ENCODE data around the gene CLUH.

The CLUH gene

DNA sequence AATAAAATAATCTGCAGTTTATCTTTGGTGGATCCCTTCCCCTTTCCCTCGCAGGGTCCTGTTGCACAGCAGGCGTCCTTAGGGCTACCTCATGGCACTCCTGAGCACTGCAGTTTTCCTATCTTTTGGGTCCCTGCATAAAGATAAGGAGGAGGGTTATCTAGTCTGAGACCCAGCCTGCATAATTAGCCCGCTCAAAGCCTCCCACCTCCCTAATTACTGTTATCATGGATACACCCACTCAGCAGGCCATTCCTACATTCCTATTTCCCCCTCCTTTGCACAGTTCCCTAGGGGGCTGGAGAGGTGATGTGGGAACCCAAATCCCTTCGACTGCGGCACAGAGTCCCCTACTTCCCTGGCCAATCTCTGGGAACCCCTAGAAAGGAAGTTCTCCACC lies 5.1 kb upstream of the CLUH start:
- no peak for DNase-seq

DNA sequence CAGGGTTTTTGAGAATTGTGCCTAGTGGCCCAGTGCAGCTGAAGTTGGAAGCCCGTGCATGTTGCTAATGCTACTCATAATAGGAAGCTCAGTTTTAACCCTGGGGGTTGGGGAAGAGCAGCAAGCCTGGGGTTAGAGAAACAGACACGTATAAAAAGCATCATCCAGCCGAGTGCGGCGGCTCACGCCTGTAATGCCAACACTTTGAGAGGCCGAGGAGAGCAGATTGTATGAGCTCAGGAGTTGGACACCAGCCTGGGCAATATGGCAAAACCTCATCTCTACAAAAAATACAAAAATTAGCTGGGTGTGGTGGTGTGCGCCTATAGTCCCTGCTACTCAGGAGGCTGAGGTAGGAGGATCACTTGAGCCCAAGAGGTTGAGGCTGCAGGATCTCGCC lies 2.3 kb upstream of the CLUH start:
- no peak for DNase-seq

DNA sequence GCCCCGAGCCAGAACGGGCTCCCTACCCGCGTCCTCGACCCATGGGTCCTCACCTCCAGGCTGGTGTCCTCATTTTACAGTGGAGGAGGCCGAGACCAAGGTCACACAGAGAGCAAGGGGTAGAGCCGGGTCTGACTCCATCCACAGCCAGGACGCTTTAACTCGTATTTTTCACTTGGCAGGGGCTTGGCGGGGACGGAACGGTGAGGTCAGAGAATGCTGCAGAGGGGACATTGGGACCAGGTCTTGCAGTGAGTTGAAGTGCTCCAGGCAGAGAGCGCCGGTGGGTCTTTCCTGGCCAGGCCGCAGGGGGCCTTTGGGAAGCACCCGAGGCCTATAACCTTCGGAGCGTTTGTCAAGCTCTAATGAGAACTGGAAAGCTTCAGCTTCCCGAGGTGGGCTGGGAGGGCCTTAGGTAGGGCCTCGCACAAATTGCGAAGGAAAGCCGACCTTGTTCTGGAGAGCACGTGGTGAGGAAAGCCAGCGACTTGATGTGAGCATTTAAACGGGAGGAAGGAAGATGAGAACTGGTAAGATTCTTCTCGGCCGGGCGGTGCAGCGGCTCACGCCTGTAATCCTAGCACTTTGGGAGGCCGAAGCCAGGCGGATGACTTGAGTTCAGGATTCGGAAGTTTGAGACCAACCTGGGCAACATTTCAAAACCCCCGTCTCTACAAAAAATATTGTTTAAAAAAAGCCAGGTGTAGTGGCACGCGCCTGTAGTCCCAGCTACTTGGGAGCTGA lies 908 bp upstream of the CLUH start:
- DNase-seq, result no peak

GRCh38 chr17:2710803-2711607 lies 559 bp downstream of the CLUH start:
- DNase-seq, result no peak

DNA sequence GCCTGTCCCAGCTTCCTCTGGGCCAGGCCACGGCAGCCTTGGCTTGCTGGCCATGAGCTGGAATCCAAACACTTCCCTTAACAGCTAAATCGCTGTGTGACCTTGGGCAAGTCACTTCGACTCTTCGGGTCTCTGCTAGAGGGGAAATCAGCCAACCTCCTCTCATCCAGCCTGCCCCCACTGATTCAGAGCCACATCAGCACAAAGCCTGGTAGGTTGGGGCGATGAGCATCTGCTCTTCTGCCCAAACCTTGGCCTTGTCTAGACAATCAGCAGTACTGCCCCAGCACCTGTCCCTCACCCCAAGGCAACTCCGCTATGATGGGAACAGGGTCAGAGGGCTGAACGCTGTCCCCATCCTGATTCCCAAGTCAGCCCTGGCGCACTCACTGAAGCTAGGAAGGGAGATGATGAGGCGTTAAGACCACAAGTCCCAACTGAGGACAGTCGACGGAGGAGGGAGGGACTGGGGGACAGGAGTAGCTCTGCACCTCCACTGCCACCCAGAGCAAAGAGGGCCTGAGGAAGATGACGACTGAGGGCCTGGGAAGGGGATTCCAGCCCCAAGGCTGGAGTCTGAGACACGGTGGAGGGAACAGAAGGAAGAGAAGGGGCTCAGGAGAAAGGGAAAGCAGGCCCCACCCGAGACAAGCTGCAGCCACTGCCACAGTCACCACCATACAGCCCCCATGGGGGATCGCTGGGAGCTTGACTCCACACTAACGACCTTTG lies 1.3 kb downstream of the CLUH start:
- DNase-seq, result no peak

- DNase-seq, result no peak
Measured at GRCh38 chr17:2709183-2709661, 2.3 kb downstream of the CLUH start.

- no peak for DNase-seq
Measured at GRCh38 chr17:2708585-2709182, 2.9 kb downstream of the CLUH start.

GRCh38 chr17:2707721-2708584 lies 3.6 kb downstream of the CLUH start:
- no peak for DNase-seq

GRCh38 chr17:2706911-2707510 lies 4.6 kb downstream of the CLUH start:
- no peak for DNase-seq

- no peak for DNase-seq
Measured at GRCh38 chr17:2705888-2706795, 5.4 kb downstream of the CLUH start.

GRCh38 chr17:2705263-2705662 lies 6.3 kb downstream of the CLUH start:
- DNase-seq, result no peak

DNA sequence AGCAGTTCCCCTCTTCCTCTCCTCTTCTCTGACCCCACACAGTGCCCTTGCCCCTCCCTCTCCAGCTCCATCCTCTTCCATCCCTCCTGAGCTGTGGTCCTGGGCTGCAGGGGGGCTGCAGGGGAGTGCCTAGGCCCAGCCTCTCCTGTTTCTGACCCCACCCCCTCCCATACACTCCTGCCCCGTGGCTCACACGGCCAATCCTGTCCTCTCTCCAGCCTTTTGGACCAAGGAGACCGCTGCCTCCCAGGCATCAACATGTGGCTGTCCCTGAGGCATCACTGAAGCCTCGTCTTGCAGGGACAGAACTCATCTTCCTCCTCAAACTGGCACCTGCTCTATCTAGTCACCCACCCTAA lies 6.7 kb downstream of the CLUH start:
- no peak for DNase-seq

DNA sequence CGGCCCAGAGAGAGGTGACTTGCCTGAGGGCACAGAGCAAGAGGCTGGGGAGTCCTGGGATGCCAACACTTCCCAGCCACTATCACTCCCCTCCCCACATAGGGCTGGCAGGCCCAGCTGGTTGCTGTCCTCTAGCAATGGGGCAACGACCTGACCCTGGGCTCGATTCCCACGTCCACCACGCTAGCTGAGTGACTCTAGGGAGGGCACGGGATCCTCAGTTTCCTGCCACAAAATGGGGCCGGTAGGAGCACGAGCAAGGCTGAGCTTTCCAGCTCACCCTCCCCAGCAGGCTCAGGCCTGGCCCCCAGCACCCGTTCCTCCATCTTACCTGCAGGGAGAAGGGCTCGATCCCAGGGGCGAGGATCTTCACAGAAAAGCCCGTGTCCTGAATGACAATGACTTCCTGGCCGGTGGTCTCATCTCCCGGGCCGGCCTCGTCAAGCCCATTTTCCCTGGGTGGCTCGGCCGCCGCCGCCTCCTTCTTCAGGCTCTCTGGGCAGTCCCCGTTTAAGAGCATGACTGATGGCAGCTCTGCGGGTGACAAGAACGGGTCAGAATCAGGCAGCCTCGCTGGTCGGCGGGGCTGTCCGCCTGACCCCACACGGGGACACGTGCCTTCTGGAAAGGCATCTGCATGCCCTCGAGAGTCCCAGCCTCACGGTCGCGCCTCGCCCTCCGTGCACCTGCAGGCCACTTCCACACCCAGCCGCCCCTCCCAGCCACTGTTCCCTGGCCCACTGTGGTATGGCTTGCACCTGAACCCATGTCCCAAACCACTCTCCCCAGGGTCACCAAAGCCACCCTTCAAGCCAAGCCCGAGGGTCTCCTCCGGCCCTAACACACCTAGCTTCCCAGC lies 7.3 kb downstream of the CLUH start:
- DNase-seq, result no peak

DNA sequence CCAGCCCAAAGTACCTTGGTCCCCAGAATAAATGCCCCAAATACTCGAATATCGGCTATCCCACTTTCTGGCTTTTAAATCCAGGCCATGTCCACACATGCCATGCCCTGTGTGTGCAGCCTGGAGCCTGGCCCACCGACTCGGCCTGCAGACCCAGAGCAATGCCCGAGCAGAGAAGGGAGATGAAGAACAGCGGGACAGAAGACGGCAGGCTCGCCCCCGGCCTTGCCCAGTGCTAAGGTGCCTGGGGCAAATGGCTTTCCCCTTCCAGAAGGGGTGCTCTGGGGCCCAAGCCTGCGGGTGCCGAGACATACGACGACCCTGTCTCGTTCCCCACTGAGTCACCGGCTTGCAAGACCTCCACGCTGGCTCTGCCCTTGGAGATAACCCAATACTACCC lies 8.0 kb downstream of the CLUH start:
- DNase-seq, result no peak

DNA sequence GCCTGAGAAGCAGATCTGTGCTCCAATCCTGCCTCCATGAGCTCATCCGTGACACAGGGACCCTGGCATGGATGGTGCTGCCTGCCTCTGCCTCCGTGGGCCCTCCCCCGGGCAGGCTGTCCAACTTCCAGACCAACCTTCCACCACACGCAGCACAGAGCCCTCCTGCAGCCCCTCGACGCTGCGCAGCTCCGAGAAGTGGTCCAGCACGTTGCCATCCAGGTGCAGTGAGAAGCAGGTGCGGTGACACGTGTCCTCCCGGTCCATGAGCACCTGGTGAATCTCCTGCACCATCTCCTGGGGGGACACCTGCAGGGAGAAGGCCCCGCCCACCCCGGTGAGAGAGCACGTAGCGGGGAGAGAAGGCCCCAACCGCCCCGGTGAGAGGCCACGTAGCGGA lies 8.4 kb downstream of the CLUH start:
- no peak for DNase-seq

DNA sequence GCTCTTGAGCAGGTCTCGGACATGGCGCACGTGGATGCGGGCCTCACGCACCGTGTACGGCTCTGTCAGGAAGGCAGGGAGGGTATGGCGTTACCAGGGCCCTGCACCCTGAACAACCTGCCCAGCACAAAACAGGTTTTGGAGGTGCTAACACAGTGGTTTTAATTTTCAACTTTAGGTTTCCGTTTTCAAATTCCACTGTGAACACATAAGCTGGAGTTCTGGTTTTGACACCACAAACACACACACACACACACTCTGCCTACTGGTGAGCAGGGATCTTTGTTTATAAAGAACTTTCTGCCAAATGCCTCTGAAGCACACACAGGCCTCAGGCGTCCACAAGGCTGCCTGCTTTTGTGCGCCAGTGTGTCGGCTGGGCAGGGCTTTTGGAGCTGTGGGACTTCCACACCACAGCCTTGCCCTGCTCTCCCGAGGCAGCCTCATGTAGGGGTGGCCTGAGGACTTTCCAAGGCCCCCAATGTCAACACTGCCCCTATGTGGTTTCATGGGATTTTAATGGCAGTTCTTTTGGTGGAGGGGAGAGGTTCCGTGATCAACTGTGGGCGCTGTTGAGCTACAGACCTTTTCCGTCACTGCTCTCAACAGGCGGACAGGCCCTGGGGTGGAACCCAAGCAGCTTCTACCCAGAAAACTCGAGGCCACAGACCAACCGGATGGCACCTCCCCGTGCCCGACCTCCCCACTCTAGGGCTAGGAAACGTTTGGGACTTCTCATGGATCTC lies 9.4 kb downstream of the CLUH start:
- DNase-seq, result no peak

GRCh38 chr17:2701161-2701995 lies 10.2 kb downstream of the CLUH start:
- DNase-seq, result no peak

All from CD4-positive, alpha-beta T cell treated with Interleukin-4 for 4 hours (primary cell).